ENCODE measurements around the gene SORCS2. TPM values are rescaled to one million over a fixed set of nuclear protein-coding genes. Genes with fewer than 3 reads are reported as not detected.

SORCS2 gene
- total RNA-seq, 1 donor: 0.27 TPM

DNA sequence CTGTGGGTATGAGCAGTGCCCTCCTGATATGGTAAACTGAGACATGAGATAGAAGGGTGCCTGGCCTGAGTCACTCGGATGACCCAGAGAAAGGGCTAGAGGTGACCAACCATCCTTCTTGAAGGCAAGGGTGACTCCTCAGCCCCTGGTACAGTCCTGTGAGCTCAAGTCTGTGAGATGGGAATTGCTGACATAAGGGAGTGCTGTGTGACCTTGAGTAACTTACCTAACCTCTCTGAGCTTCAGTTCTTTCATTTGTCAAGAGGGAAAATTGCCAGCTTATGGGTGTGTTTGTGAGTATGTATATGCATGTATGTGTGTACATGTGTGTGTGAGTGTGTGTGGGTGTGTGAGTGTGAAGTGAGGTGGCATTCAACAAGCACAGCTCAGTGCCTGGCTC, 452.8 kb downstream of the SORCS2 start:
- H3K4me3 ChIP-seq (ENCODE audit: low read depth, low read length): no peak overlapping the region
- DNase-seq (ENCODE audit: low read depth): no peak
- TF ChIP-seq, protein P1, sequence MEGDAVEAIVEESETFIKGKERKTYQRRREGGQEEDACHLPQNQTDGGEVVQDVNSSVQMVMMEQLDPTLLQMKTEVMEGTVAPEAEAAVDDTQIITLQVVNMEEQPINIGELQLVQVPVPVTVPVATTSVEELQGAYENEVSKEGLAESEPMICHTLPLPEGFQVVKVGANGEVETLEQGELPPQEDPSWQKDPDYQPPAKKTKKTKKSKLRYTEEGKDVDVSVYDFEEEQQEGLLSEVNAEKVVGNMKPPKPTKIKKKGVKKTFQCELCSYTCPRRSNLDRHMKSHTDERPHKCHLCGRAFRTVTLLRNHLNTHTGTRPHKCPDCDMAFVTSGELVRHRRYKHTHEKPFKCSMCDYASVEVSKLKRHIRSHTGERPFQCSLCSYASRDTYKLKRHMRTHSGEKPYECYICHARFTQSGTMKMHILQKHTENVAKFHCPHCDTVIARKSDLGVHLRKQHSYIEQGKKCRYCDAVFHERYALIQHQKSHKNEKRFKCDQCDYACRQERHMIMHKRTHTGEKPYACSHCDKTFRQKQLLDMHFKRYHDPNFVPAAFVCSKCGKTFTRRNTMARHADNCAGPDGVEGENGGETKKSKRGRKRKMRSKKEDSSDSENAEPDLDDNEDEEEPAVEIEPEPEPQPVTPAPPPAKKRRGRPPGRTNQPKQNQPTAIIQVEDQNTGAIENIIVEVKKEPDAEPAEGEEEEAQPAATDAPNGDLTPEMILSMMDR (IDR thresholded peaks at IDR 0.05; ENCODE audit: insufficient read depth, low read length): no peak

- TF ChIP-seq, protein P1 (IDR thresholded peaks at IDR 0.05; ENCODE audit: insufficient read depth, low read length): no peak
- no peak for DNase-seq (ENCODE audit: low read depth)
- no peak overlapping the region for H3K4me3 ChIP-seq (ENCODE audit: low read depth, low read length)
Measured at GRCh38 chr4:7645956-7646355, 453.6 kb downstream of the SORCS2 start.

DNA sequence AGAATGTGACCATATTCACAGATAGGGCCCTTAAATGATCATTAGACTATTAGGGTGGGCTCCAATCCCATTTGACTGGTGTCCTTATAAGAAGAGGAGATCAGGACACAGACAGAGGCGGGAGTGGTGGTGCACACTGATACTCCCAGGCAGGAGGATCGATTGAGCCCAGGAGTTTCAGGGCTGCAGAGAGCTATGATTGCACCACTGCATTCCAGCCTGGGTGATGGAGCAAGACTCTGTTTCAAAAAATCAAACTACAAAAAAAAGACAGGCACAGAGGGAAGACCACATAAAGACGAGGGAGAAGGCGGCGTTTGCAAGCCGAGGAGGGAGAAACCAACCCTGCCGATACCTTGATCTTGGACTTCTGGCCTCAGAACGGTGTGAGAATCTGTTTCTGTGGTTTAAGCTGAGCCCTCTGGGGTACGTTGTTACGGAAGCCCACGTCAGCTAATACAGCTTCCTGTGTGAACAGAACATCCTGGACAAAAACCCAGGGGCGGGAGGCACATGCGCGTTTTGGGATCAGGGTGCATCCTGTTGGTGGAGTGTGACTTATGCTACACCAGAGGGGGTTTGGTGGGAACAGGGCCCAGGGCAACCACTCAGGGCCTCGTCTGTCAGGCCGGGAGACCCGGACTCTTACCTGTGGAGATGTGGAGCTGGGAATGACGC, 454.2 kb downstream of the SORCS2 start:
- TF ChIP-seq, protein P1 (IDR thresholded peaks at IDR 0.05; ENCODE audit: insufficient read depth, low read length): no peak
- DNase-seq (ENCODE audit: low read depth): no peak
- H3K4me3 ChIP-seq (ENCODE audit: low read depth, low read length): no peak overlapping the region

GRCh38 chr4:7647186-7647585, 454.8 kb downstream of the SORCS2 start:
- H3K4me3 ChIP-seq (ENCODE audit: low read depth, low read length): no peak overlapping the region
- DNase-seq (ENCODE audit: low read depth): no peak
- TF ChIP-seq, protein P1 (IDR thresholded peaks at IDR 0.05; ENCODE audit: insufficient read depth, low read length): no peak

- TF ChIP-seq, protein P1 (IDR thresholded peaks at IDR 0.05; ENCODE audit: insufficient read depth, low read length): no peak
- DNase-seq (ENCODE audit: low read depth): no peak
- no peak overlapping the region for H3K4me3 ChIP-seq (ENCODE audit: low read depth, low read length)
Measured at GRCh38 chr4:7647600-7648543, 455.5 kb downstream of the SORCS2 start.

GRCh38 chr4:7648544-7649395, 456.4 kb downstream of the SORCS2 start:
- TF ChIP-seq, protein P1 (IDR thresholded peaks at IDR 0.05; ENCODE audit: insufficient read depth, low read length): no peak
- DNase-seq (ENCODE audit: low read depth): no peak
- H3K4me3 ChIP-seq (ENCODE audit: low read depth, low read length): no peak overlapping the region
